ENCODE data around the gene CDH18.

CDH18 gene, protein sequence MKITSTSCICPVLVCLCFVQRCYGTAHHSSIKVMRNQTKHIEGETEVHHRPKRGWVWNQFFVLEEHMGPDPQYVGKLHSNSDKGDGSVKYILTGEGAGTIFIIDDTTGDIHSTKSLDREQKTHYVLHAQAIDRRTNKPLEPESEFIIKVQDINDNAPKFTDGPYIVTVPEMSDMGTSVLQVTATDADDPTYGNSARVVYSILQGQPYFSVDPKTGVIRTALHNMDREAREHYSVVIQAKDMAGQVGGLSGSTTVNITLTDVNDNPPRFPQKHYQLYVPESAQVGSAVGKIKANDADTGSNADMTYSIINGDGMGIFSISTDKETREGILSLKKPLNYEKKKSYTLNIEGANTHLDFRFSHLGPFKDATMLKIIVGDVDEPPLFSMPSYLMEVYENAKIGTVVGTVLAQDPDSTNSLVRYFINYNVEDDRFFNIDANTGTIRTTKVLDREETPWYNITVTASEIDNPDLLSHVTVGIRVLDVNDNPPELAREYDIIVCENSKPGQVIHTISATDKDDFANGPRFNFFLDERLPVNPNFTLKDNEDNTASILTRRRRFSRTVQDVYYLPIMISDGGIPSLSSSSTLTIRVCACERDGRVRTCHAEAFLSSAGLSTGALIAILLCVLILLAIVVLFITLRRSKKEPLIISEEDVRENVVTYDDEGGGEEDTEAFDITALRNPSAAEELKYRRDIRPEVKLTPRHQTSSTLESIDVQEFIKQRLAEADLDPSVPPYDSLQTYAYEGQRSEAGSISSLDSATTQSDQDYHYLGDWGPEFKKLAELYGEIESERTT

GRCh38 chr5:19987612-19988361 is at the start of gene CDH18:
Gene CDH18 (minus strand): TSS chr5:19988200. CDS start chr5:19838986, 149,214 bp downstream.
- DNase-seq (ENCODE audit: low spot score): no peak

DNA sequence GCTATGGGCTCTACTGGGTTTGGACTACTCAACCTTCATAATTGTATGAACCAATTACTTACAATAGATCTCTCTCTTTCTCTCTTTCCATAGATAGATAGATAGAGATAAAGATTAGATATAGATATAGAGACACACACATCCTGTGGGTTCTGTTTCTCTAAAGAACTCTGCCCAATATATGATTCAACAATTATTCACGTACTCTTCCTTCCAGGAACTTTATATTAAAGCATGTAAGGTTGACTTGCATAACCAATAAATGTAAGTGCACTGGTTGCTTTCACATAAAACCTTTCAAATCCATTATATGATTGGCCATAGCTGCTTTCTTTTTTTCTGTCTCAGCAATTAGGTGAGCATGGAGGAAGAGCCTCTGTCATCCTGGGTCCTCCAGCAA is 46.7 kb upstream of the CDH18 start:
- DNase-seq (ENCODE audit: low spot score): no peak

DNA sequence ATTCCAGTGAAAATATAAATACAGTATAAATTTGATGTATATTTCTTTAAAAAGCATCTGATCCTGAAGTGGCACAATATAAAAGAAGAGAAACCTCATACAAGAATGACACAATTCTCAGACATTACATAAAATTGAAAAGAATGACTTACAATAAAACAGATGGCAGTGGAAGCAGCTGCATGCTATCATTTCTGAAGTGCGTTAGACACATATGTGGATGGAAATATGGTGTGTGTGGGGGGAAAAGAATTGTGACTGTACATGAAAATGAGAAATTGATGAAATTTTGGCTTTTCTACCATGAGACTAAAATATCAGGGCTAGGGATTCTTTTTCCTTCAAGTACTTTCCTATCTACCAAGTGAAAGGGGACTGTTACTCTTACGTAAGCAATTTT is 45.9 kb upstream of the CDH18 start:
- DNase-seq (ENCODE audit: low spot score): no peak

- DNase-seq (ENCODE audit: low spot score): no peak
Measured at GRCh38 chr5:20032896-20033295, 44.9 kb upstream of the CDH18 start.

- DNase-seq (ENCODE audit: low spot score): no peak
Measured at GRCh38 chr5:20030125-20030524, 42.1 kb upstream of the CDH18 start.

DNA sequence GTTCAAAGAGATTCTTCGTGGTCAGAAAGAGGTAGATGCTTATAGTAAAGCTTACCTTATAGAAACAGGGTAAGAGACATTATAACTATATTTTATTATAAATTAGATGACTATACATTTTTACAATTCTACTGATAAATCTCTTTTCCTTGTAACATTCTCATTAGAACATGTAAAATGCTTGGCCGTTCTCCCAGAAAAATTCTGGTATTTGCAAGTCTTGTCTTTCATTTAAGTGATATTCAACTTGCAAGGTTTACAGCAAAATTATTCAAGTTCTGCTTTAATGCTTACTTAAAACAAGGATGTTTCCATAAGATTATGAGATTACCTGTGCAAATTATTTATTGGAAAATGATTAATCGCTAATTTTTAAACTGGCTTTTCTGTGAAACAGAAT is 41.3 kb upstream of the CDH18 start:
- no peak for DNase-seq (ENCODE audit: low spot score)

GRCh38 chr5:20028506-20028905 is 40.5 kb upstream of the CDH18 start:
- DNase-seq (ENCODE audit: low spot score): no peak

GRCh38 chr5:20023686-20024180 is 35.7 kb upstream of the CDH18 start:
- DNase-seq (ENCODE audit: low spot score): peak; percentile 50

GRCh38 chr5:20020247-20020646 is 32.2 kb upstream of the CDH18 start:
- DNase-seq (ENCODE audit: low spot score): no peak

- DNase-seq (ENCODE audit: low spot score): no peak
Measured at GRCh38 chr5:20017021-20017420, 29.0 kb upstream of the CDH18 start.

DNA sequence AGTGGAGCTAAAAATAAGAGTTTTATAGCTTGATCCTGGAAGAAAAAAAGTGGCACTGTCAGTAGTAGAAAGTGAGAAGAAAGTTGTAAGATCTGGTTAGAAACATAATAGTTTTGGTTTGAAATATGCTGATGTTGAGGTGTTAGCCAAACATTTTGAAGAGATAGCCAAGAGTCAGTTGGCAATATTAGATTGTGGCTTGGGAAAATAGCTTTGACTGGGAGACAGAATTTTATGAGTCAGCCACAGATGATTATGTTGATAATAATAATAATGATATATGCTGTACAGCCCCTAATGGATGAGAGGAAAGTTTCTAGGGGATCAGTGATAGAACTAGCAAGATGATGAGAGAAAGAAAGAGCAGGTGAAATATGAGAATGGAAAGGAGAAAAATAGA is 12.4 kb upstream of the CDH18 start:
- DNase-seq (ENCODE audit: low spot score): no peak

DNA sequence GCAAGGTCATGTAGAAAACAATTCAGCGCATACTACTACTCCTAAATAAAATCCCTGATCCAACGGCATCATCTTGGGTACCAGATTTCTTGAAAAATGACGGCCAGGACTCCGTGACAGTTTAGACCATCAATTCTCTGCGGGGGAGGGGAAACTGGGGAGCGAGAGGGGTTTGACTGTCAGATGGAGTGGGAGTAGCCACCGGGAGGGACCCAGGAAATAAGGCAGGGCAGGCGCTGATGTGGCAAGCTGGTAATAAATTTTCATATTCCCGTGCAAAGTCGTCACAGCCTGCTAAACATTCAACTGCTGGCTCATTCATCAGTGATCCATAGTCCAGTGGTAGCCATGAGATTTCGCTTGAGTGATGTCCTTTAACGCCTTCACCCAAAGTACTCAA is 457 bp upstream of the CDH18 start:
- no peak for DNase-seq (ENCODE audit: low spot score)

DNA sequence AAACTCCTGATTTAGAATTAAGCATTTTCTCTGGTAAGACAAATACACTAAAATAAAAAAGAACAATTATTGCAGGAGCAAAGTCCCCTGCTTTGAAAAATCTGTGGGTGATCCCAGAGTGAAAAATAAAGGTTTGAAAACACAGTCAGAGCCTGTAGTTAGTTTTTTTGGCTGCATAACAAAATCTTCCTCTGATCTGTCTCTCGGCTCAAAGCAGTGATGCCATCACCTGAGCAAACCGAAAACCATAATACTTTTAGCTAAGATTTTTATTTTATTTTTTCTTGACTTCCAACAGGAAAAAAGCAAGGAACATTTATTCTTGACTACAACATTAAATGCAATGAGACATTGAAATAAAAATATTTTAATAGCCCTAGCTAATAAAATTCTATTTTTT is 1.2 kb downstream of the CDH18 start:
- no peak for DNase-seq (ENCODE audit: low spot score)

- DNase-seq (ENCODE audit: low spot score): peak; percentile 18
Measured at GRCh38 chr5:19986031-19986619, 1.9 kb downstream of the CDH18 start.

DNA sequence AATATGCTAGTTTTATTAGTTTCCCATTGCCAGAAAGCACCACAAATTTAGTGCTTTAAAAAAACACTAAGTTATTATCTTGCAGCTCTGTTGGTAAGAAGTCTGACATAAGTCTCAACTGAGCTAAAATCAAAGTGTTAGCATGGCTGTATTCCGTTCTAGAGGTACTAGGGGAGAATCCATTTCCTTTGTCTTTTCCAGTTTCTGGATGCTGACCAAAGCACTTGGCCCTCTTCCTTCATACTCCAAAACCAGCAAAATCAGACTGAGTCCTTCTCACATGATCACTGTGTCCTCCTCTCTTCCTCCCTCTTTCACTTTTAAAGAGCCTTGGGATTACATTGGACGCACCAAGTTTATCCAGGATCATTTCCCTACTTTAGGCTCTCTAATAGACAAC is 9.5 kb downstream of the CDH18 start:
- DNase-seq (ENCODE audit: low spot score): no peak

GRCh38 chr5:19977099-19977498 is 10.9 kb downstream of the CDH18 start:
- DNase-seq (ENCODE audit: low spot score): no peak

DNA sequence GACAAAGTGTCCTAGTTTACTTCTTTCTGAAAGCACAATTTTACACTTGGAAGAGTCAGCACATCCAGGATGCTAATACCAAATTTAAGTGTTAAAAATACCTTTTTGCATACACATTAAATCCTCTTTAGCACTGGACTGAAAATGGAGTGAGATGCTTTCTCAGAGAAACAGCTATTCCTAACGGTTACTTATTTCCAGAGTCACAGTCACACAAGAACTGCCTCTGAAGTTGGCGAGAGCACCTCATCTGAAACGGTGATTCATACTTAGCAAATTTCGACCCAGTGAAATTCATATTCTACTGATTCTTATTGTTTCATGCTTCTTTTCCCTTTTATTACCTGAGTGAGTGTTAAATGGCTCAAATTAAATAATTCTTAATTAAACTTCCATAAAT is 12.2 kb downstream of the CDH18 start:
- no peak for DNase-seq (ENCODE audit: low spot score)

DNA sequence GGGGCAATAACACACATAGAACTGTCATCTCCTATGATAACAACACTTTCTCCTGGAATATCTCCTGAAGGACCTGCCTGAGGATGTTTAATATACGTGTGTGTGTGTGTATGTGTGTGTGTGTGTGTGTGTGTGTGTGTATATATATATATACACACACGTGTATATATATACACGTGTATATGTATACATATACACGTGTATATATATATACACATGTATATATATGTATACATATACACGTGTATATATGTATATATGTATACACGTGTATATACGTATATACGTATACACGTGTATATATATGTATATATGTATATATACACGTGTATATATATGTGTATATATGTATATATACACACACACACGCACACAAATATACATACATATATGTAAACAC is 27.5 kb downstream of the CDH18 start:
- DNase-seq (ENCODE audit: low spot score): no peak

DNA sequence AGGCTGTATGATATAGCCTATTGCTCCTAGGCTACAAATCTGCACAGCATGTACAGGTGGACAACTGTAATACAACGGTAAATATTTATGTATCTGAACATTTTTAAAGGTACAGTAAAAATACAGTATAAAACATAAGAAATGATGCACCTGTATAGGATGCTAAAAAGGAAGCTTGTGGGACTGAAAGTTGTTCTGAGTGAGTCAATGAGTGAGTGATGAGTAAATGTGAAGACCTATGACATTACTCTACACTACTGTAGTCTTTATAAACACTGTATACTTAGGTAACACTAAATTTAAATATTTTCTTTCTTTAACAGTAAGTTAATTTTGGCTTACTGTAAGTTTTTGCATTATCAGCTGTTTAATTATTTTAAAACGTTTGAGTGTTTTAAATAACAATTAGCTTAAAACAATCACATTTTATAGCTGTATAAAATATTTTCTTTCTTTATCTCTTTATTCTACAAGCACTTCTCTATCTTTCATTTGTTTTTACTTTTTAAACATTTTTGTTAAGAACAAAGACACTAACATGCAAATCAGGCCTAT is 28.1 kb downstream of the CDH18 start:
- peak; percentile 3 for DNase-seq (ENCODE audit: low spot score)

DNA sequence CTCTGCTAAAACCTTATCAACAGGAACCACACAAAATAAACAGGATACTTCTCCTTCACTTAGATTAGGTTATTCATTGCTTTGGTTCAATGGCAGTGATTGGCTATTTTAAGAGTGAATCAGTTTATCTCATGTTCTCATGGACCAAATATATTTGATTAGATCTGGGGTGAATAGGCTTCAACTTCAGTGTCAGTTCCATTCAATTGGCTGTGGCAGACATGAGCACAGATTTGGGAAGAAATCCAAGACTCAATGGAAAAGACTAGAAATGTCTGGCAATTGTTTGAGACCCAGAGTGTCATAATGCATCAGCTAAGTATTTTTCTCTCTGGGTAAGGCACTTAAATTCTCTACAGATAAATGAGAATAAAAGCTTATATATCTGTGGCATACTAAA is 37.1 kb downstream of the CDH18 start:
- no peak for DNase-seq (ENCODE audit: low spot score)

DNA sequence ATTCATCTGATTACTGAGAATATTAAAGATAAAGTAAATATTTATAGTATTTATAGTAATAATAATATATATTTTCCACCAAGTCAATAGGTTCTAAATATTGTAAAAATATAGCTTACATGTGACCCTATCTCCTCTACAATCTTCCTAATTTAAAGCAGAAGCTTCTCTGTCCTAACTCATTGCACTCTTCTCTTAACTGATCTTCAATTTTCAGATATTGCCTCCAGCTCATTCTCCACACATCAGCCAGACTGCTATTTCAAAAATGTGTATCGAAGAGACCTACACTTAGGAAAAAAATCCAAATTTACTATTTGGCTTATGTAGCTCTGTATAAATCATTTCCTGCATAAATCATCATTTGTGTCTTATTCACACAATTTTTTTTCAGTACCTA is 47.8 kb downstream of the CDH18 start:
- DNase-seq (ENCODE audit: low spot score): no peak

DNA sequence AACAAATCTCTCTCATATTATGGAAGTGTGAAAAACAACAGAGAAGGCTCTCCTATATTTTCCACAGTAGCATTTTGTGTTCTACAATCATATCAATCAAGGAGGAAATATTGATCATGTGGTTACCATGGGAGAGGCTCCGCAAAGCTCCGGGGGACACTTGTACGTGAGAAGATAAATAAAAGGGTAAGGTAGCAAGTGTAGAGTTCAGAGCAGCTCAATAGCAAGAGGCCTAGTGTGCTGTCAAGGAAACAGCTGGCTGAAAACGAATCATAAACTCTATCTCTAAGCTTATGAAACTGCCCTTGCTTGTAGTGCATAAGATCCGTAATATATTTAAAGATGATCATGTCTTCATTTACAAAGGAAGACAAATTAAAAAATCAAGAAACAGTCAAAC is 57.5 kb downstream of the CDH18 start:
- DNase-seq (ENCODE audit: low spot score): no peak
